ENCODE data around the gene MRGPRF.
"Not testable (repeated sequence)": the region's sequence is repeated elsewhere in the genome, so short reads cannot be mapped to it uniquely, and the experiment has no call there.

MRGPRF gene

GRCh38 chr11:69002570-69003231 lies 10.3 kb downstream of the MRGPRF start:
- DNase-seq (ENCODE audit: low read depth), result no peak
- no peak overlapping the region for H3K4me3 ChIP-seq (replicated peaks; ENCODE audit: low read depth, low read length)
- TF ChIP-seq CTCF (IDR thresholded peaks at IDR 0.05; ENCODE audit: low read length, missing control alignments), result no peak

GRCh38 chr11:69002110-69002569 lies 10.9 kb downstream of the MRGPRF start:
- no peak overlapping the region for H3K4me3 ChIP-seq (replicated peaks; ENCODE audit: low read depth, low read length)
- DNase-seq (ENCODE audit: low read depth), result no peak
- TF ChIP-seq CTCF (IDR thresholded peaks at IDR 0.05; ENCODE audit: low read length, missing control alignments), result no peak

- no peak for TF ChIP-seq CTCF (IDR thresholded peaks at IDR 0.05; ENCODE audit: low read length, missing control alignments)
Observed at GRCh38 chr11:69001243-69002081, 11.6 kb downstream of the MRGPRF start.

GRCh38 chr11:69000831-69001242 lies 12.2 kb downstream of the MRGPRF start:
- DNase-seq (ENCODE audit: low read depth), result peak; percentile 85
- peak; percentile 74 for TF ChIP-seq CTCF (IDR thresholded peaks at IDR 0.05; ENCODE audit: low read length, missing control alignments)
- H3K4me3 ChIP-seq (replicated peaks; ENCODE audit: low read depth, low read length), result no peak overlapping the region

More at GRCh38 chr11:69001243-69002081, 11.6 kb downstream of the MRGPRF start:
- no peak overlapping the region for H3K4me3 ChIP-seq (replicated peaks; ENCODE audit: low read depth, low read length)
- DNase-seq (ENCODE audit: low read depth), result no peak

GRCh38 chr11:69000391-69000790 lies 12.7 kb downstream of the MRGPRF start:
- no peak for DNase-seq (ENCODE audit: low read depth)
- no peak for TF ChIP-seq CTCF (IDR thresholded peaks at IDR 0.05; ENCODE audit: low read length, missing control alignments)
- H3K4me3 ChIP-seq (replicated peaks; ENCODE audit: low read depth, low read length), result no peak overlapping the region

GRCh38 chr11:68999748-69000355 lies 13.2 kb downstream of the MRGPRF start:
- H3K4me3 ChIP-seq (replicated peaks; ENCODE audit: low read depth, low read length); DNase-seq (ENCODE audit: low read depth): not testable (repeated sequence)

GRCh38 chr11:68999093-68999747 lies 13.8 kb downstream of the MRGPRF start:
- no peak overlapping the region for H3K4me3 ChIP-seq (replicated peaks; ENCODE audit: low read depth, low read length)
- no peak for DNase-seq (ENCODE audit: low read depth)
- no peak for TF ChIP-seq CTCF (IDR thresholded peaks at IDR 0.05; ENCODE audit: low read length, missing control alignments)
